Right hindlimb (tissue), 1 donor: ENCODE results near the gene GSC.
"Not testable (repeated sequence)": the region's sequence is repeated elsewhere in the genome, so short reads cannot be mapped to it uniquely, and the experiment has no call there.

Experiments
- DNase-seq: peaks from one replicate; pipeline ENCODE4 v3.0.0-alpha.2; 2018

GSC gene

DNA sequence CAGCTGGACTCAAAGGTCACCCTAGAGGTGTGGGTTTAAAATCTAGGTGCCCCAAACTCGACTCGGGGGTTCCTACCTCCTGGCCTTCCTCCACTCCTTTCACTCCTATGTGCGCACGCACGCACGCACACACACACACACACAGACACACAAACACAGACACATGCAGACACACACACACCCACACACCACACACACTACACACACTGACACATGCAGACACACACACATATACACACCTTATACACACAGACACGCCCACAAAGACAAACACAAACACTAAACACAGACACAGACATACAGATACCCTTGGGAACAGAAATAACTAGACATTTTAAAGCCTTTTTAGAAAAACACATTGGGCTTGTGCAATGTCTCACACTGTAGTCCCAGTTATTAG, 31.8 kb downstream of the GSC start:
- no peak for DNase-seq

DNA sequence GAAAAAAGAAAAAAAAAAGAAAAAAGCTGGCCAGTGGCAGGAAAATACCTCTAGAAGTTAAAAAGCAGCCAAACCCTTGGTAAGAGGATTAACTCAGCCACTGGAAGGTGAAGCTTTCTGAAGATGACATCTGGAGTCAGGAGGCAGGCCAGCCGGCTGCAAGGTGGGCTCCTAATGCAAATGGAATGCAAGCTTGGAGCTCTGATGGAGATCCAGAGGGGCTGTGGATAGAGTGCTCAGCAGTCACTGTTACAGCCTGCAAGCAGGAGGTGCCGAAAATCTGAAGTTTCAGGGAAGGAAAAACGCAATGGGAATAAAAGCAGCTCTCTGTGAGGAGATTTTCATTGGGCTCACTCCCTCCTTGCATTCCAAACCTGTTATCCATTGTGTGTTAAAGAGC, 41.0 kb downstream of the GSC start:
- DNase-seq, result no peak

DNA sequence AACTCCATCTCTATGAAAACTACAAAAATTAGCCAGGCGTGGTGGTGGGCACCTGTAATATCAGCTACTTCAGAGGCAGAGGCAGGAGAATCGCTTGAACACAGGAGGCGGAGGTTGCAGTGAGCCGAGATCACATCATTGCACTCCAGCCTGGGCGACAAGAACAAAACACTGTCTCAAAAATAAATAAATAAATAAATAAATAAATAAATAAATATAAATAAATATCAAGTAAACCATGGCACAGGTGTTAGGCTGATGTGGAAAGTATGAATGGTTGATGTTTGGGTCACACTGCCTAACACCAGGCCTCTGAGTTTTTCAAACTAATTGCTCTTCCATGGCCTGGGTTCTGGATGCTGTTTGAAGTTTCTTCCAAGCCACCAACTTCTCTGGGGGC, 41.5 kb downstream of the GSC start:
- not testable (repeated sequence) for DNase-seq

GRCh38 chr14:94726649-94727048, 43.3 kb downstream of the GSC start:
- DNase-seq, result not testable (repeated sequence)

- DNase-seq, result no peak
Observed at GRCh38 chr14:94724993-94725392, 44.9 kb downstream of the GSC start.

DNA sequence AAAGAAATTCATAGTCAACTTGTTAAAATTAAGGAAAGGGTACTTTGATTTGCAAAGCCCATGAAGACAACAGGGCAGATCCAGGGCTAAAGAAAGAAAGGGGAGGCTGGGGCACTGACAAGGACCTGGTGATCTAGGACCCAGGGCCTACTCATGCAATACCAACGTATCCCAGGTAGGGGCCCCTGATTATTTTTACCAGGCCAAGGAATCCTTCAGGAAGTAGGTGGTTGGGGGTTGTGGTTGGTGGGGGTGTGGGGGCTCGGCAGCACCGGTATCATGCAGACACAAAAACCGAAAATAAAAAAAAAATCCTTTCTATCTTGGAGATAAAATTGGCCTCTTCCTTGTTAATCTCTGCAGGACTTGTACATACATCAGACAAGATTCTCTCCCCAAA, 47.5 kb downstream of the GSC start:
- no peak for DNase-seq
